ENCODE results near the gene DOCK8. TPM values are rescaled to one million over a fixed set of nuclear protein-coding genes. Genes with fewer than 3 reads are reported as not detected.

DOCK8 gene
- total RNA-seq, 4 donors from 2014 or later, result 5.1 to 15.1 (median 8.4) TPM

GRCh38 chr9:426976-427375, 212.3 kb downstream of the DOCK8 start:
- TF ChIP-seq POLR2A (IDR thresholded peaks at IDR 0.05) (no peak), CTCF (IDR thresholded peaks at IDR 0.05) (no peak)
- intact Hi-C loops (cut with DNase I; ENCODE audit: low total_unique reads), result no loop called here
- H3K4me3 ChIP-seq (ENCODE audit: low read depth, poor library complexity, severe bottlenecking), result no peak overlapping the region
- DNase-seq (ENCODE audit: low spot score in 2 of 2), result no peak
- whole genome bisulfite sequencing, 2 donors, result 85 to 97% methylated on average over 1 of the region's 1 CpG

GRCh38 chr9:431701-432100, 217.0 kb downstream of the DOCK8 start:
- intact Hi-C loops (cut with DNase I; ENCODE audit: low total_unique reads), result loop anchor here (10.0 kb wide), 1 partner anchor 1213 kb away; no protein-coding TSS in a partner anchor
- DNase-seq (ENCODE audit: low spot score in 2 of 2), result no peak
- no peak overlapping the region for H3K4me3 ChIP-seq (ENCODE audit: low read depth, poor library complexity, severe bottlenecking)
- WGBS, 2 donors, result 70% methylated on average over 1 of the region's 1 CpG
- TF ChIP-seq CTCF (IDR thresholded peaks at IDR 0.05) (no peak), POLR2A (IDR thresholded peaks at IDR 0.05) (no peak)

GRCh38 chr9:436482-436881, 221.8 kb downstream of the DOCK8 start:
- WGBS, 2 donors, result 61 to 62% methylated on average over 3 of the region's 3 CpGs
- DNase-seq (ENCODE audit: low spot score in 2 of 2), result no peak
- TF ChIP-seq POLR2A (IDR thresholded peaks at IDR 0.05), result no peak
- TF ChIP-seq CTCF (IDR thresholded peaks at IDR 0.05), result no peak
- intact Hi-C loops (cut with DNase I; ENCODE audit: low total_unique reads), result loop anchor here (10.0 kb wide), 1 partner anchor 1208 kb away; no protein-coding TSS in a partner anchor
- H3K4me3 ChIP-seq (ENCODE audit: low read depth, poor library complexity, severe bottlenecking), result no peak overlapping the region

GRCh38 chr9:437066-437465, 222.4 kb downstream of the DOCK8 start:
- TF ChIP-seq POLR2A (IDR thresholded peaks at IDR 0.05) (no peak), CTCF (IDR thresholded peaks at IDR 0.05) (no peak)
- H3K4me3 ChIP-seq (ENCODE audit: low read depth, poor library complexity, severe bottlenecking), result no peak overlapping the region
- DNase-seq (ENCODE audit: low spot score in 2 of 2), result no peak
- WGBS, 2 donors, result 76 to 79% methylated on average over 1 of the region's 1 CpG
- intact Hi-C loops (cut with DNase I; ENCODE audit: low total_unique reads), result loop anchor here (10.0 kb wide), 1 partner anchor 1208 kb away; no protein-coding TSS in a partner anchor

- 39 to 60% methylated on average over 1 of the region's 1 CpG for WGBS, 2 donors
- intact Hi-C loops (cut with DNase I; ENCODE audit: low total_unique reads), result loop anchor here (10.0 kb wide), 1 partner anchor 1207 kb away; no protein-coding TSS in a partner anchor
- no peak for DNase-seq (ENCODE audit: low spot score in 2 of 2)
- no peak overlapping the region for H3K4me3 ChIP-seq (ENCODE audit: low read depth, poor library complexity, severe bottlenecking)
- TF ChIP-seq POLR2A (IDR thresholded peaks at IDR 0.05) (no peak), CTCF (IDR thresholded peaks at IDR 0.05) (no peak)
These were observed 222.9 kb downstream of the DOCK8 start for GRCh38 chr9:437574-438001.

- intact Hi-C loops (cut with DNase I; ENCODE audit: low total_unique reads), result loop anchor here (10.0 kb wide), 1 partner anchor 1207 kb away; no protein-coding TSS in a partner anchor
- WGBS, 2 donors, result 36 to 37% methylated on average over 2 of the region's 2 CpGs
- no peak for TF ChIP-seq CTCF (IDR thresholded peaks at IDR 0.05)
- no peak for TF ChIP-seq POLR2A (IDR thresholded peaks at IDR 0.05)
- H3K4me3 ChIP-seq (ENCODE audit: low read depth, poor library complexity, severe bottlenecking), result no peak overlapping the region
- no peak for DNase-seq (ENCODE audit: low spot score in 2 of 2)
These were observed 223.4 kb downstream of the DOCK8 start for GRCh38 chr9:438066-438465.
